ENCODE data around the gene LTBP3. TPM values are rescaled to one million over a fixed set of nuclear protein-coding genes. Genes with fewer than 3 reads are reported as not detected.

Gene LTBP3
- total and polyA plus RNA-seq, 9 donors, result 35.9 to 292 (median 188) TPM

DNA sequence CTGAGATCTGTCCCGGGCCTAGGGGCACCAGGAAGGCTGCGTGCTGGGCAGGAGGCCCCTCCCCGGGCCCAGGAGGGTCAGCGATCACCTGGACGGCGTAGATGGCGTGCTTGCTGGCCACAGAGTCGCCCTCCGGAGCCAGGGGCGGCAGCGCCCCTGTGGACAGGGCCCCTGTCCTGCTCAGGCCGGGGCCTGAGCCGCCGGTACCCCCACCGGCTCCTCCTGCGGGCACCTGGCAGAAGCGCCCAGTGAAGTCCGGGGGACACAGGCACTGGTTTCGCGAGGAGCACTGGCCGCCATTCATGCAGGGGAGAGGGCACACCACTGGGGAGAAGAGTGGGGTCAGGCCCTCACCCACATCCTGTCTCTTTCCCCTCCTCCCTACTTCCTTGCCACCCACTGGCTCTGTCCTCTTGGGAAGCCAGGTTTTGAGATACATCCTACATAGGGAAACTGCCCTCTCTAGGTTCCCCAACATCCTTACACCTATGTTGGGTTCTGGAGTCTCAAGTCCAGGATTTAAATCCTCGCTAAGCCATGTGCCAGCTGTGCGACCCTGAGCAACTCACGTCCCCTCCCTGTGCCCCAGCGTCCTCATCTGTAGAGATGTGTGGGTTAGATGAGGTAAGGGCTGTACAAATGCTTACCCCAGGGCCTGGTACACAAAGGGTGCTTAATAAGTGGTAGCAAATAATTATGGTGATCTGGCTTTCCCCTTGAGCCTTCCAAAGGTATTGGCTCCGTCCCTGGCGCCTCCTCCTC, 3.9 kb downstream of the LTBP3 start:
- TF ChIP-seq, protein P1, sequence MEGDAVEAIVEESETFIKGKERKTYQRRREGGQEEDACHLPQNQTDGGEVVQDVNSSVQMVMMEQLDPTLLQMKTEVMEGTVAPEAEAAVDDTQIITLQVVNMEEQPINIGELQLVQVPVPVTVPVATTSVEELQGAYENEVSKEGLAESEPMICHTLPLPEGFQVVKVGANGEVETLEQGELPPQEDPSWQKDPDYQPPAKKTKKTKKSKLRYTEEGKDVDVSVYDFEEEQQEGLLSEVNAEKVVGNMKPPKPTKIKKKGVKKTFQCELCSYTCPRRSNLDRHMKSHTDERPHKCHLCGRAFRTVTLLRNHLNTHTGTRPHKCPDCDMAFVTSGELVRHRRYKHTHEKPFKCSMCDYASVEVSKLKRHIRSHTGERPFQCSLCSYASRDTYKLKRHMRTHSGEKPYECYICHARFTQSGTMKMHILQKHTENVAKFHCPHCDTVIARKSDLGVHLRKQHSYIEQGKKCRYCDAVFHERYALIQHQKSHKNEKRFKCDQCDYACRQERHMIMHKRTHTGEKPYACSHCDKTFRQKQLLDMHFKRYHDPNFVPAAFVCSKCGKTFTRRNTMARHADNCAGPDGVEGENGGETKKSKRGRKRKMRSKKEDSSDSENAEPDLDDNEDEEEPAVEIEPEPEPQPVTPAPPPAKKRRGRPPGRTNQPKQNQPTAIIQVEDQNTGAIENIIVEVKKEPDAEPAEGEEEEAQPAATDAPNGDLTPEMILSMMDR (IDR thresholded peaks at IDR 0.05), result no peak
- no peak for TF ChIP-seq EP300 (IDR thresholded peaks at IDR 0.05)
- TF ChIP-seq POLR2A (IDR thresholded peaks at IDR 0.05), result no peak
- H3K36me3 ChIP-seq, result no peaks in the 10 kb centered on the region
- H3K9me3 ChIP-seq, result no peaks in the 10 kb centered on the region
- no peaks in the 10 kb centered on the region for H3K27me3 ChIP-seq
- H3K27ac ChIP-seq, result no peak overlapping the region
- peaks cover 16% of the 10 kb centered on the region for H3K4me1 ChIP-seq (ENCODE audit: insufficient read depth)
- intact Hi-C loops (cut with DNase I), result no loop called here
- DNase-seq, result no peak
- 83 to 84% (median 83%) methylated on average over 17 to 27 of the region's 27 CpGs for WGBS, 3 donors
- no peak overlapping the region for H3K4me3 ChIP-seq

DNA sequence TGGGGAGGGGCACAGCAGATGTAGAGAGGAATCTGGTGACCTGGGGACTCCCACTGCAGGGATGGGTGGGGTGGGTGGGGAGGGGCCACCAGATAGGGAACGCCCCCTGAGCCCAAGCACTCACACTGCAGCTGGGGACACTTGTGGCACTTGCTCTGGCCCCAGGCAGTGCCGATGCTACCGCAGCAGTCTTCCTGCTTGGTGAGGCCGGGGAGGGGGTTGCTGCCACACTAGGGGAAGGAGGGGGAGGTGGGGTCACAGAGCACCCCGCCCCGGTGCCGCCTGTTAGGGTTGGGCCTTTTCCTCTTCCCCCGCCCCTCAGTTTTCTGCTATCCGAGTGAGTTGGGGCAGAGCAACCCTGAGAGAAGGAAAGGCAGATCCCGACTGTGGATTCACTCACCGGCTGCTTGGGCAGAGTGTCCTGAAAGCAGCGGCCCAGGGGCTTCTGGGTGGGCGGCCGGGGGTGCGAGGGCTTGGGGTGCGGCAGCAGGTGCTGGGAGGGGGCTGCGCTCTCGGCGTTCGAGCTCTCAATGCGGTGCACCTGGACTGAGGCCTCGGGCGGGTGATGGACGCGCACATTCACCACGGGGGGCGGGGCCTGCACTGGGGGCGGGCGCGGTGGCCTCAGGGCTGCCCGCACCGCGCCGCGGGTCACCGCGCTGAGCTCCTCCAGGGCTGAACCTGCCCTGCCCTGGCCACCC, 4.7 kb downstream of the LTBP3 start:
- no peaks in the 10 kb centered on the region for H3K27me3 ChIP-seq
- intact Hi-C loops (cut with DNase I), result no loop called here
- no peak overlapping the region for H3K27ac ChIP-seq
- no peaks in the 10 kb centered on the region for H3K9me3 ChIP-seq
- H3K4me1 ChIP-seq (ENCODE audit: insufficient read depth), result peaks cover 12% of the 10 kb centered on the region
- no peak overlapping the region for H3K4me3 ChIP-seq
- no peaks in the 10 kb centered on the region for H3K36me3 ChIP-seq
- TF ChIP-seq POLR2A (IDR thresholded peaks at IDR 0.05) (no peak), EP300 (IDR thresholded peaks at IDR 0.05) (no peak)
- TF ChIP-seq, protein P1 (IDR thresholded peaks at IDR 0.05), result no peak
- 74 to 77% (median 76%) methylated on average over 14 to 37 of the region's 37 CpGs for WGBS, 3 donors
- DNase-seq, result peak in 1 of 5 donors; percentile 41

DNA sequence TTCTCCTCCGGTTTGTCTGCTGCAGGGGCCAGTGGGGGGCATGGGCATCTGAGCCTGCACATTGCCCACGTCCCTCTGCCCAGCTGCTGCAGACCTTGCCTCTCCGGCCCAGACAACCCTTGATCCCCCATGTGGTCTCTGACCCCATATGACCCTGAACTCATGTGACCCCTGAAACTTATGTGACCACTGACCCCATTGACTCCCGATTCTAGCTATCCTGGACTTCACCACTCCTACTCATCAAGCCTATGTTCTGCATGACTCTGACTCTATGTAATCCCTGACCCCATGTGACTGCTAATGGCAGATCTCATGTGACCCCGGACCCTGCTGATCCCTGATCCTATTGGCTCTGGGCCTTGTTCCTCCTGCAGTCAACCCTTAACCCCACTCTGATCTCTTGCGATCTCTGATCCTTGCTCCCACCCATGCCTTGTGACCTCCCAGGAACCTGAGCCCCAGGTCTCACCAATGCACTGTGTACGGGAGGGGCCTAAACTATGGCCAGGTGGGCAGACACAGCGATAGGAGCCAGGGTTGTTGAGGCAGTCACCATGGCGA, 5.7 kb downstream of the LTBP3 start:
- WGBS, 3 donors, result 78 to 88% (median 88%) methylated on average over 9 of the region's 9 CpGs
- intact Hi-C loops (cut with DNase I), result no loop called here
- no peak for TF ChIP-seq EP300 (IDR thresholded peaks at IDR 0.05)
- no peak overlapping the region for H3K27ac ChIP-seq
- H3K4me1 ChIP-seq (ENCODE audit: insufficient read depth), result peaks cover 12% of the 10 kb centered on the region
- H3K9me3 ChIP-seq, result no peaks in the 10 kb centered on the region
- no peaks in the 10 kb centered on the region for H3K36me3 ChIP-seq
- no peak for DNase-seq
- no peaks in the 10 kb centered on the region for H3K27me3 ChIP-seq
- no peak overlapping the region for H3K4me3 ChIP-seq

DNA sequence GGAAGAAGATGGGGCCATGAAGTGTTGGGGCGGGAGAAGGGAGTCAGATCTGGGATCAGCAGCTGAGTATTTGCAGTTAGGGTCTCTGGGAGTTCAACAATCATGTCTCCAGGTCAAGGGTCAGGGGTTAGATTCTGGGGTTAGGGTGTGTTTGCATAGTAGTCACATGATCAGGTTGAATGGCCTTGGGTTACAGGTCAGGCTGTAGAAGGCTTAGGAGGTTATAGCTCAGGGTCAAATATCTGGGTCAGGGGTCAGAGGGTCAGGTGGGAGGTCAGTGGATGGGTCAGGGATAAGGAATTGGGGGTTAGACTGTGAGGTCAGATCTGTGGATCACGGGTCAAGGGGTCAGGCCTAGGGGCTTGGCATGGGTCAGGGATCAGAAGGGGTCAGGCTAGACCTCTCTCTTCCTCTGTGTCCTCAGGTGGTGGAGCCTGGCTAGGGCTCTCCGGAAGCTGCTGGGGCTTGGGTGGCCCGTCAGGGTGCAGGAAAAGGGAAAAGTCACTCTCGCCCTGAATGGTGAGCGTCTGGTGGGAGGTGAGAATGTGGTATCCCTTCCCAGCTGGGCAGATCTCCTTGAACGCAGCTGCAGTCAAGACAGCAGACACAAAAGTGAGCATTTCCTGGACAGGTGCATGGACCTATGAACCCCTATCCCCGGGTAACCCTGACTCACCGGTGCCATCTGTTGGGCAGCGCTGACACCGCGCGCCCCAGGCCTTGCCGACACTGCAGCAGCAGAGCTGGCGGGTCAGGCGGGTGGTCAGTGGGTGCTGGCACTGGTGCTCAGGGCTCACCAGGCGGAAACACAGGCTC, 6.4 kb downstream of the LTBP3 start:
- Histone ChIP-seq H3K9me3 (no peaks in the 10 kb centered on the region), H3K27ac (no peak overlapping the region), H3K4me1 (ENCODE audit: insufficient read depth) (peaks cover 11% of the 10 kb centered on the region), H3K27me3 (no peaks in the 10 kb centered on the region), H3K36me3 (no peaks in the 10 kb centered on the region), H3K4me3 (no peak overlapping the region)
- TF ChIP-seq EP300 (IDR thresholded peaks at IDR 0.05), result no peak
- no peak for TF ChIP-seq POLR2A (IDR thresholded peaks at IDR 0.05)
- TF ChIP-seq, protein P1 (IDR thresholded peaks at IDR 0.05), result no peak
- peak in 3 of 5 donors; percentile 46 to 61 (median 51) for DNase-seq
- 70 to 75% (median 73%) methylated on average over 17 of the region's 17 CpGs for WGBS, 3 donors
- intact Hi-C loops (cut with DNase I), result no loop called here
